IMR-90 (cell line): ENCODE results near the gene COQ8A.

ENCODE experiments used
- CTCF ChIP-seq: conservative IDR thresholded peaks from 2 replicates; pipeline ENCODE4 v1.5.1; 2012; ENCODE audit warnings: mild to moderate bottlenecking, low read depth, low read length, improper control_type of control experiment
- RAD21 ChIP-seq: IDR thresholded peaks from 2 replicates; pipeline ENCODE4 v1.6.1; 2012; ENCODE audit warnings: low read length, improper control_type of control experiment

GRCh38 chr1:226974544-226975258 is 34.6 kb downstream of the COQ8A start:
- TF ChIP-seq CTCF (no peak), RAD21 (no peak)
